Measurements from ENCODE around the gene CCDC149. TPM values are rescaled to one million over a fixed set of nuclear protein-coding genes. Genes with fewer than 3 reads are reported as not detected.

Gene CCDC149
- total and polyA plus RNA-seq, 2 donors (not counting 3 experiments of a cell fraction or from before 2014, with no cell fraction given): 7.8 to 11.3 TPM

GRCh38 chr4:24774452-24774851 is 138.4 kb downstream of the CCDC149 start:
- no peak overlapping the region for H2AFZ ChIP-seq (ENCODE audit: low read depth, low read length)
- no peak overlapping the region for H3K27ac ChIP-seq (ENCODE audit: insufficient read depth, low read depth, low read length)
- DNase-seq (ENCODE audit: low read depth, low spot score) (no peak), FAIRE-seq (no peak)
- no peaks in the 10 kb centered on the region for H3K36me3 ChIP-seq (ENCODE audit: control insufficient read depth in 2 of 2, extremely low read depth in 1 of 2, insufficient read depth in 2 of 2, low read length in 2 of 2)
- TF ChIP-seq JUN (IDR thresholded peaks at IDR 0.05; ENCODE audit: borderline replicate concordance, insufficient read depth, insufficient read length, low read depth): no peak
- TF ChIP-seq, protein P1, sequence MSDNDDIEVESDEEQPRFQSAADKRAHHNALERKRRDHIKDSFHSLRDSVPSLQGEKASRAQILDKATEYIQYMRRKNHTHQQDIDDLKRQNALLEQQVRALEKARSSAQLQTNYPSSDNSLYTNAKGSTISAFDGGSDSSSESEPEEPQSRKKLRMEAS (IDR thresholded peaks at IDR 0.05; ENCODE audit: insufficient read depth, insufficient read length): no peak
- TF ChIP-seq MYC (IDR thresholded peaks at IDR 0.05; ENCODE audit: low read depth, low read length): no peak
- TF ChIP-seq, protein P2, sequence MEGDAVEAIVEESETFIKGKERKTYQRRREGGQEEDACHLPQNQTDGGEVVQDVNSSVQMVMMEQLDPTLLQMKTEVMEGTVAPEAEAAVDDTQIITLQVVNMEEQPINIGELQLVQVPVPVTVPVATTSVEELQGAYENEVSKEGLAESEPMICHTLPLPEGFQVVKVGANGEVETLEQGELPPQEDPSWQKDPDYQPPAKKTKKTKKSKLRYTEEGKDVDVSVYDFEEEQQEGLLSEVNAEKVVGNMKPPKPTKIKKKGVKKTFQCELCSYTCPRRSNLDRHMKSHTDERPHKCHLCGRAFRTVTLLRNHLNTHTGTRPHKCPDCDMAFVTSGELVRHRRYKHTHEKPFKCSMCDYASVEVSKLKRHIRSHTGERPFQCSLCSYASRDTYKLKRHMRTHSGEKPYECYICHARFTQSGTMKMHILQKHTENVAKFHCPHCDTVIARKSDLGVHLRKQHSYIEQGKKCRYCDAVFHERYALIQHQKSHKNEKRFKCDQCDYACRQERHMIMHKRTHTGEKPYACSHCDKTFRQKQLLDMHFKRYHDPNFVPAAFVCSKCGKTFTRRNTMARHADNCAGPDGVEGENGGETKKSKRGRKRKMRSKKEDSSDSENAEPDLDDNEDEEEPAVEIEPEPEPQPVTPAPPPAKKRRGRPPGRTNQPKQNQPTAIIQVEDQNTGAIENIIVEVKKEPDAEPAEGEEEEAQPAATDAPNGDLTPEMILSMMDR (IDR thresholded peaks at IDR 0.05; ENCODE audit: extremely low read depth in 1 of 2, insufficient read depth in 1 of 2, low read depth in 1 of 2, low read length in 2 of 2): no peak
- TF ChIP-seq GATA2 (IDR thresholded peaks at IDR 0.05; ENCODE audit: insufficient read depth, insufficient read length, low read depth, low read length): no peak
- TF ChIP-seq POLR2AphosphoS5 (IDR thresholded peaks at IDR 0.05; ENCODE audit: insufficient read depth, low read depth, low read length): no peak
- TF ChIP-seq EZH2 (IDR thresholded peaks at IDR 0.05; ENCODE audit: borderline replicate concordance, low read depth, low read length, severe bottlenecking): no peak
- no peak for TF ChIP-seq FOS (IDR thresholded peaks at IDR 0.05; ENCODE audit: borderline replicate concordance, insufficient read depth, low read length)
- no peak for TF ChIP-seq POLR2A (IDR thresholded peaks at IDR 0.05; ENCODE audit: low read depth, low read length)
- no peak overlapping the region for H3K9ac ChIP-seq (replicated peaks; ENCODE audit: extremely low read depth, insufficient read depth, low read length)
- H3K9me3 ChIP-seq (replicated peaks; ENCODE audit: control insufficient read depth, insufficient read depth, low read length): no peaks in the 10 kb centered on the region
- intact Hi-C loops (cut with micrococcal nuclease): no loop called here
- dilution Hi-C loops (cut with MboI; ENCODE audit: extremely low pct_ligation_motif_present, low sequenced_read_pairs): no loop called here
- CTCF ChIA-PET: no interaction called here
- no TSS peak for BruUV-seq (replicated peaks)
- H3K4me3 ChIP-seq (replicated peaks in 1 of 3; ENCODE audit: insufficient read depth in 1 of 3, low read depth in 1 of 3, low read length in 3 of 3): no peak overlapping the region
- POLR2A ChIA-PET: no interaction called here
- no peaks in the 10 kb centered on the region for H4K20me1 ChIP-seq (replicated peaks; ENCODE audit: control insufficient read depth, extremely low read depth, insufficient read depth, low read length)
- no peaks in the 10 kb centered on the region for H3K27me3 ChIP-seq (ENCODE audit: control insufficient read depth in 2 of 2, insufficient read depth in 2 of 2, low read length in 2 of 2)
- H3K79me2 ChIP-seq (ENCODE audit: control insufficient read depth, insufficient read depth, low read length): no peaks in the 10 kb centered on the region
- no peak overlapping the region for H3K4me2 ChIP-seq (ENCODE audit: insufficient read depth, low read length)
- no peaks in the 10 kb centered on the region for H3K9me1 ChIP-seq (replicated peaks; ENCODE audit: control insufficient read depth, extremely low read depth, insufficient read depth, low read length)
- no peaks in the 10 kb centered on the region for H3K4me1 ChIP-seq (ENCODE audit: control insufficient read depth, extremely low read depth, insufficient read depth, low read length)

Data from endothelial cell of umbilical vein (primary cell).